Mesenchymal stem cell (in vitro differentiated cells and primary cell): Measurements from ENCODE around the gene ZFYVE28.
A peak's percentile ranks its signal among the peaks of the same experiment; 100 is the strongest.

Experiments used
- DNase-seq: peaks from one replicate; pipeline ENCODE4 v3.0.0-alpha.2; 2013
- H2AFZ ChIP-seq: one replicate; pipeline ENCODE4 v1.6.1; 2013; ENCODE audit warnings: low read depth, mild to moderate bottlenecking, control low read depth, inconsistent platforms, low read length, moderate library complexity
- H2AK5ac ChIP-seq: 2 replicates; pipeline ENCODE4 v1.6.1; 2013; ENCODE audit warnings: low read length, moderate library complexity, mild to moderate bottlenecking, inconsistent platforms; ENCODE audit not compliant: severe bottlenecking
- H2BK120ac ChIP-seq: one replicate; pipeline ENCODE4 v1.6.1; 2013; ENCODE audit warnings: low read depth, mild to moderate bottlenecking, inconsistent platforms, low read length, moderate library complexity
- H2BK12ac ChIP-seq, 2 experiments: one replicate each; pipeline ENCODE4 v1.6.1; 2013; ENCODE audit warnings: inconsistent platforms in 2 of 2, low read length in 2 of 2, mild to moderate bottlenecking in 2 of 2, moderate library complexity in 2 of 2, control low read depth in 1 of 2
- H2BK15ac ChIP-seq: one replicate; pipeline ENCODE4 v1.6.1; 2013; ENCODE audit warnings: mild to moderate bottlenecking, low read depth, inconsistent platforms; ENCODE audit not compliant: poor library complexity, severe bottlenecking
- H2BK5ac ChIP-seq: 2 replicates; pipeline ENCODE4 v1.6.1; 2013; ENCODE audit warnings: low read depth, mild to moderate bottlenecking, low read length, control low read depth, inconsistent platforms; ENCODE audit not compliant: poor library complexity, severe bottlenecking
- H3K14ac ChIP-seq, 2 experiments: one replicate each; pipeline ENCODE4 v1.6.1; 2013; ENCODE audit warnings: inconsistent platforms in 2 of 2, low read length in 2 of 2, control low read depth in 1 of 2, mild to moderate bottlenecking in 1 of 2, moderate library complexity in 1 of 2
- H3K18ac ChIP-seq, 2 experiments: one replicate each; pipeline ENCODE4 v1.6.1; 2013; ENCODE audit warnings: inconsistent platforms in 2 of 2, low read length in 2 of 2, control low read depth in 1 of 2, low read depth in 1 of 2, mild to moderate bottlenecking in 1 of 2
- H3K23ac ChIP-seq, 2 experiments: one replicate each; pipeline ENCODE4 v1.6.1; 2013; ENCODE audit warnings: inconsistent platforms in 2 of 2, low read length in 2 of 2, mild to moderate bottlenecking in 2 of 2, moderate library complexity in 2 of 2, control low read depth in 1 of 2
- H3K27ac ChIP-seq: 2 replicates; pipeline ENCODE4 v1.5.1; 2013; ENCODE audit warnings: mild to moderate bottlenecking, moderate library complexity, low read length, control low read depth, inconsistent platforms; ENCODE audit not compliant: poor library complexity, severe bottlenecking
- H3K27me3 ChIP-seq, 2 experiments: 2 replicates each; pipeline versions ENCODE4 v1.6.1 to v1.7.0; 2013; ENCODE audit warnings: low read length in 2 of 2, mild to moderate bottlenecking in 2 of 2, moderate library complexity in 2 of 2, control low read depth in 1 of 2, inconsistent platforms in 1 of 2; ENCODE audit not compliant: control insufficient read depth in 1 of 2, insufficient read depth in 1 of 2
- H3K36me3 ChIP-seq, 2 experiments: 2 replicates each; pipeline versions ENCODE4 v1.6.1 to v1.7.0; 2013; ENCODE audit warnings: low read length in 2 of 2, control low read depth in 1 of 2, inconsistent platforms in 1 of 2, low read depth in 1 of 2, mild to moderate bottlenecking in 1 of 2; ENCODE audit not compliant: insufficient read depth in 2 of 2, control insufficient read depth in 1 of 2
- H3K4ac ChIP-seq, 2 experiments: one replicate each; pipeline ENCODE4 v1.6.1; 2013; ENCODE audit warnings: inconsistent platforms in 2 of 2, low read length in 2 of 2, mild to moderate bottlenecking in 2 of 2, moderate library complexity in 2 of 2, control low read depth in 1 of 2, low read depth in 1 of 2
- H3K4me1 ChIP-seq: 2 replicates; pipeline ENCODE4 v1.6.1; 2013; ENCODE audit warnings: low read depth, low read length, control low read depth; ENCODE audit not compliant: control insufficient read depth, insufficient read depth
- H3K4me2 ChIP-seq: 2 replicates; pipeline ENCODE4 v1.6.1; 2013; ENCODE audit warnings: low read length, mild to moderate bottlenecking, inconsistent platforms; ENCODE audit not compliant: poor library complexity, severe bottlenecking
- H3K4me3 ChIP-seq, 2 experiments: 2 replicates each; pipeline versions ENCODE4 v1.5.1 to v1.7.0; 2013; ENCODE audit warnings: low read length in 2 of 2, mild to moderate bottlenecking in 2 of 2, control low read depth in 1 of 2, low read depth in 1 of 2; ENCODE audit not compliant: insufficient read depth in 1 of 2
- H3K79me1 ChIP-seq: replicated peaks from 2 replicates; pipeline ENCODE4 v1.6.1; 2013; ENCODE audit warnings: mild to moderate bottlenecking, control low read depth, low read length, inconsistent platforms; ENCODE audit not compliant: poor library complexity, severe bottlenecking
- H3K9ac ChIP-seq: 2 replicates; pipeline ENCODE4 v1.7.0; 2013; ENCODE audit warnings: mild to moderate bottlenecking, low read length, moderate library complexity
- H3K9me3 ChIP-seq: 2 replicates; pipeline ENCODE4 v1.7.0; 2013; ENCODE audit warnings: mild to moderate bottlenecking, low read length; ENCODE audit not compliant: control insufficient read depth
- H4K8ac ChIP-seq: one replicate; pipeline ENCODE4 v1.6.1; 2013; ENCODE audit warnings: inconsistent platforms, mild to moderate bottlenecking, low read length, moderate library complexity
- H4K91ac ChIP-seq: one replicate; pipeline ENCODE4 v1.6.1; 2013; ENCODE audit warnings: mild to moderate bottlenecking, low read length, inconsistent platforms
- WGBS: methylation state at CpG from one replicate; pipeline ENCODE4 v1.1.7; 2013; ENCODE audit warnings: mixed read lengths; 5-methylcytosine and 5-hydroxymethylcytosine counted together

ZFYVE28 gene

DNA sequence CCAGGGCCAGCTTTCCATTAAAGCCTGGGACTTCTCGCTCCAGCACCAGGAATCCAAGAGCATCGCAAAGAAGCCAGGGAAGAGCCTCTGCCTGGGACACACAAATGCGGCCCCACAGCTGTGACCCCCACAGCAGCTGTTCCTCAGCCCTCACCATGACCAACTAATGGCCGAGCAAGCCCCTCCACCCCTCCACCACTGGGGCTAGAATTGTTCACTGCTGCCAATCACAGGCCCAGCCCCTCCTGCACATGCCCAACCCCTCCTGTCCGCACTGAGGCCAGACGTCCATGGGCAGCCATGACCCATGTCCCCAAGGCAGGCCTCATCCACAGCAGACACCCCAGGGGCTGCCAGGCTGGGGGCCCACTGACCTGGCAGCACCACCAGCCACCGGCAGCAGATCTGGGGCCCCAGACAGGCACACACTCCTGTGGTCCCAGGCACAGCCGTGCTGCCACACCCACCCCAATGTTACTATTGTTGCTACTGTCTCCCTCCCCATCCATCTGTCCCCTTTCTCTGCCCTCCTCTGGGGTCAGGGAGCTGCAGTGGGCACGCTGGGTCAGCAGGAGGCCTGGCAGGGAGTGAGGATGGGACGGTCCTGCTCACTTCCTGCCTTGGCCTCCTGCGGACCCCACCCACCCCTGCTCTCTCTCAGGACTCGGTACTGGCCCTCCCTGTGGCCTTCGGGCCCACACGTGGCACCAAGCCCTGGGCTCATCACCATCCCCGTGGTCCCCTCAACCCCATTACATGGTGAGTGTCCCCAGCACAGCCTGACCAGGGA lies 56.0 kb downstream of the ZFYVE28 start:
- Histone ChIP-seq H3K79me1 (peaks cover 58% of the 10 kb centered on the region), H3K27ac (no peak overlapping the region), H3K23ac (no peak overlapping the region), H2BK5ac (no peak overlapping the region), H3K4me2 (no peak overlapping the region), H3K9me3 (no peaks in the 10 kb centered on the region), H3K27me3 (no peaks in the 10 kb centered on the region), H3K4me1 (peaks cover 40% of the 10 kb centered on the region), H2BK120ac (no peak overlapping the region), H3K4ac (no peak overlapping the region), H2AK5ac (no peak overlapping the region), H3K9ac (no peak overlapping the region), H3K4me3 (no peak overlapping the region), H4K91ac (peak overlapping the region; percentile 25), H3K18ac (no peak overlapping the region), H4K8ac (no peak overlapping the region), H2BK15ac (no peak overlapping the region), H2AFZ (no peak overlapping the region), H3K36me3 (peaks cover 0 to 38% of the 10 kb centered on the region in 2 experiments), H3K14ac (no peak overlapping the region), H2BK12ac (no peak overlapping the region)
- WGBS, result 83% methylated on average over 15 of the region's 15 CpGs
- DNase-seq, result no peak

GRCh38 chr4:2361366-2362265 lies 56.8 kb downstream of the ZFYVE28 start:
- H2BK15ac ChIP-seq, result no peak overlapping the region
- H3K79me1 ChIP-seq, result peaks cover 57% of the 10 kb centered on the region
- H3K4me3 ChIP-seq, result no peak overlapping the region
- H2BK5ac ChIP-seq, result no peak overlapping the region
- no peak overlapping the region for H3K27ac ChIP-seq
- no peak overlapping the region for H3K9ac ChIP-seq
- no peak overlapping the region for H4K8ac ChIP-seq
- no peak overlapping the region for H2BK12ac ChIP-seq
- H3K4ac ChIP-seq, result no peak overlapping the region
- peak overlapping the region; percentile 43 for H4K91ac ChIP-seq
- DNase-seq, result no peak
- H3K36me3 ChIP-seq, result peaks cover 0 to 38% of the 10 kb centered on the region in 2 experiments
- H3K9me3 ChIP-seq, result no peaks in the 10 kb centered on the region
- no peak overlapping the region for H2AFZ ChIP-seq
- H3K14ac ChIP-seq, result no peak overlapping the region
- no peak overlapping the region for H3K18ac ChIP-seq
- no peak overlapping the region for H3K23ac ChIP-seq
- no peak overlapping the region for H3K4me2 ChIP-seq
- peaks cover 39% of the 10 kb centered on the region for H3K4me1 ChIP-seq
- no peak overlapping the region for H2BK120ac ChIP-seq
- H3K27me3 ChIP-seq, result no peaks in the 10 kb centered on the region
- 89% methylated on average over 23 of the region's 23 CpGs for WGBS
- no peak overlapping the region for H2AK5ac ChIP-seq

DNA sequence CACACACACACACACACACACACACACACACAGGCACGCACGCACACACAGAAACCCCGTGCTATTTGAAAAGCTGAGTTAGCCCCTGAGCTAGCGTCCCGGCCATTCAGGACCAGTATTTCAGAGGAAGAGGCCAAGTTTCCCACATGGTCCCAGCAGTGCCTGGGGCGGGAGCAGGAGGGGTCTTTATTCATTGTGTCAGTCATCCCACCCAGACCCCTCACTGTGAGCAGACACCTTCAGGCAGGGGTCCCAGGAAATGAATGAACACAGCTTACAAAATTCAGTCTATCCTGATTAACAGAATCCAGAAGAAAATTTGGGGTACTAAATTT lies 58.1 kb downstream of the ZFYVE28 start:
- Histone ChIP-seq H3K79me1 (peaks cover 55% of the 10 kb centered on the region), H3K18ac (no peak overlapping the region), H4K91ac (no peak overlapping the region), H3K9me3 (no peaks in the 10 kb centered on the region), H2AK5ac (no peak overlapping the region), H3K4ac (no peak overlapping the region), H2AFZ (no peak overlapping the region), H2BK120ac (no peak overlapping the region), H3K36me3 (peaks cover 0 to 41% of the 10 kb centered on the region in 2 experiments), H4K8ac (no peak overlapping the region), H3K27ac (no peak overlapping the region), H3K4me1 (peaks cover 33% of the 10 kb centered on the region), H2BK5ac (no peak overlapping the region), H3K27me3 (no peaks in the 10 kb centered on the region), H3K4me3 (no peak overlapping the region), H3K23ac (no peak overlapping the region), H2BK12ac (no peak overlapping the region), H3K4me2 (no peak overlapping the region), H2BK15ac (no peak overlapping the region), H3K9ac (no peak overlapping the region), H3K14ac (no peak overlapping the region)
- 88% methylated on average over 6 of the region's 6 CpGs for WGBS
- no peak for DNase-seq
